Kidney (tissue), 14 donors: Measurements from ENCODE around the gene CYP2D6. TPM values are rescaled to one million over a fixed set of nuclear protein-coding genes. Genes with fewer than 3 reads are reported as not detected.
"Not testable (repeated sequence)": the region's sequence is repeated elsewhere in the genome, so short reads cannot be mapped to it uniquely, and the experiment has no call there.

Experiments
- DNase-seq, 5 donors: peaks; one replicate each; pipeline ENCODE4 v3.0.0-alpha.2; 2013 to 2020
- FAIRE-seq: peaks from 2 replicates; lab custom pipeline; 2012; peaks lifted over from hg19 to GRCh38; lab: Jason Lieb, UNC
- H3K27ac ChIP-seq, 2 donors: one replicate each; pipeline ENCODE4 v1.7.0; 2013; ENCODE audit warnings: low read depth in 2 of 2, low read length in 2 of 2, inconsistent platforms in 1 of 2
- H3K27me3 ChIP-seq: one replicate; pipeline ENCODE4 v1.7.1; 2013; ENCODE audit warnings: low read length, inconsistent platforms; ENCODE audit not compliant: control insufficient read depth, insufficient read depth
- H3K36me3 ChIP-seq, 3 donors: one replicate each; pipeline versions ENCODE4 v1.7.0 to v1.7.1; 2013; ENCODE audit warnings: low read length in 3 of 3, control low read depth in 1 of 3, inconsistent platforms in 1 of 3; ENCODE audit not compliant: insufficient read depth in 3 of 3, control insufficient read depth in 2 of 3
- H3K4me1 ChIP-seq, 3 donors: one replicate each; pipeline versions ENCODE4 v1.7.0 to v1.7.1; 2013; ENCODE audit warnings: low read length in 3 of 3, inconsistent platforms in 1 of 3, low read depth in 1 of 3; ENCODE audit not compliant: control insufficient read depth in 2 of 3, insufficient read depth in 2 of 3
- H3K4me3 ChIP-seq, 3 donors: one replicate each; pipeline versions ENCODE4 v1.7.0 to v1.8.1; 2013; ENCODE audit warnings: low read length in 3 of 3, control low read depth in 1 of 3, inconsistent platforms in 1 of 3
- H3K9ac ChIP-seq, 3 donors: one replicate each; pipeline versions ENCODE4 v1.7.0 to v1.7.1; 2013; ENCODE audit warnings: low read length in 3 of 3, control low read depth in 1 of 3, inconsistent platforms in 1 of 3
- H3K9me3 ChIP-seq, 3 donors: one replicate each; pipeline versions ENCODE4 v1.7.0 to v1.7.1; 2013; ENCODE audit warnings: low read length in 3 of 3, control low read depth in 1 of 3, inconsistent platforms in 1 of 3; ENCODE audit not compliant: control insufficient read depth in 2 of 3, insufficient read depth in 1 of 3
- intact Hi-C: fragments of 100-400 bp; cut with DNase I; formaldehyde crosslinking; loops from one replicate; pipeline ENCODE4 v1.11.1; 2022
- polyA plus RNA-seq: library from polyadenylated mRNA; stranded (reverse); fragments of 350-450 nt; fragmentation: Illumina TruSeq; extraction: RNeasy Lipid Tissue Mini Kit (QIAGEN cat#74804); gene quantifications from one replicate; pipeline ENCODE4 v1.2.3, GENCODE V29; 2014; ENCODE audit warnings: low read depth, low replicate concordance; ENCODE audit not compliant: insufficient read depth
- total RNA-seq: library from RNA; stranded (reverse); fragmentation: NEBNext Ultra II Directional; extraction: Animal tissue kit (Norgen Biotek cat#: 25700); gene quantifications from one replicate; pipeline ENCODE4 v1.2.1, GENCODE V29; 2021
- TF ChIP-seq, protein P1 (sequence below): IDR thresholded peaks from 3 replicates; pipeline ENCODE4 v1.5.1; 2012; ENCODE audit warnings: mild to moderate bottlenecking, moderate library complexity, borderline replicate concordance; ENCODE audit not compliant: insufficient read depth; ENCODE audit errors: extremely low read depth
- donor health status: control.
- donor health status: control.
- donor health status: control.
- donor health status: control.
- donor health status: control.
- donor health status: DM: yes; HTN: yes; CAD: no.
- donor health status: Normal renal cell carcinoma (clear cell type).

CYP2D6 gene
- total and polyA plus RNA-seq, 2 donors from 2014 or later, result 0.39 to 3.2 TPM

GRCh38 chr22:42150727-42151590 lies 20.3 kb upstream of the CYP2D6 start:
- DNase-seq (no peak), FAIRE-seq (no peak)
- Histone ChIP-seq H3K27ac (no peak overlapping the region), H3K4me3 (no peak overlapping the region), H3K4me1 (no peaks in the 10 kb centered on the region), H3K9ac (no peak overlapping the region), H3K27me3 (no peaks in the 10 kb centered on the region), H3K9me3 (no peaks in the 10 kb centered on the region), H3K36me3 (peaks cover 0 to 5% (median under 1%) of the 10 kb centered on the region in 3 donors)
- intact Hi-C loops, result no loop called here
- TF ChIP-seq, protein P1, sequence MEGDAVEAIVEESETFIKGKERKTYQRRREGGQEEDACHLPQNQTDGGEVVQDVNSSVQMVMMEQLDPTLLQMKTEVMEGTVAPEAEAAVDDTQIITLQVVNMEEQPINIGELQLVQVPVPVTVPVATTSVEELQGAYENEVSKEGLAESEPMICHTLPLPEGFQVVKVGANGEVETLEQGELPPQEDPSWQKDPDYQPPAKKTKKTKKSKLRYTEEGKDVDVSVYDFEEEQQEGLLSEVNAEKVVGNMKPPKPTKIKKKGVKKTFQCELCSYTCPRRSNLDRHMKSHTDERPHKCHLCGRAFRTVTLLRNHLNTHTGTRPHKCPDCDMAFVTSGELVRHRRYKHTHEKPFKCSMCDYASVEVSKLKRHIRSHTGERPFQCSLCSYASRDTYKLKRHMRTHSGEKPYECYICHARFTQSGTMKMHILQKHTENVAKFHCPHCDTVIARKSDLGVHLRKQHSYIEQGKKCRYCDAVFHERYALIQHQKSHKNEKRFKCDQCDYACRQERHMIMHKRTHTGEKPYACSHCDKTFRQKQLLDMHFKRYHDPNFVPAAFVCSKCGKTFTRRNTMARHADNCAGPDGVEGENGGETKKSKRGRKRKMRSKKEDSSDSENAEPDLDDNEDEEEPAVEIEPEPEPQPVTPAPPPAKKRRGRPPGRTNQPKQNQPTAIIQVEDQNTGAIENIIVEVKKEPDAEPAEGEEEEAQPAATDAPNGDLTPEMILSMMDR, result no peak

GRCh38 chr22:42149798-42150197 lies 19.2 kb upstream of the CYP2D6 start:
- H3K9ac ChIP-seq, H3K9me3 ChIP-seq, H3K4me1 ChIP-seq, H3K36me3 ChIP-seq, H3K27me3 ChIP-seq, intact Hi-C loops, H3K4me3 ChIP-seq, FAIRE-seq, H3K27ac ChIP-seq: not testable (repeated sequence)
- peak in 1 of 5 donors; percentile 43 for DNase-seq

DNA sequence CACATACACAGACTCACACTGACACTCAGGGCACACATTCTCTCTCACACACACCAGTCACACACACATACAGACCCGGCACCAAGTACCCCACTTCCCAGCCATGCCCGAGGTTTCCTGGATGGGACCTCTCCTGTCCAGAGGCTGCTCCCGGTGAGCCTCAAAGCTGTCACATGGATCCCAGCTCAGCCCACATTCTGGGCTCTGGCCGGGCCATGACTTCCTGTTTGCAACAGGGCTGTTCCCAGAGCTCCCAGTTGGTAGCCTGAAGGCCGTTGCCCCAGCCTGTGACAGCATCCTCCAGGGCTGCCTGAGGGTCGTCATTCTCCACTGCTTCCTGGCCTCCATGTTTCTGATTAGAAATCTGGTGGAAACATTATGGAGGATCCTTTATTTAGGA lies 14.6 kb upstream of the CYP2D6 start:
- no peaks in the 10 kb centered on the region for H3K4me1 ChIP-seq
- H3K36me3 ChIP-seq, result no peaks in the 10 kb centered on the region
- FAIRE-seq, result no peak
- no peaks in the 10 kb centered on the region for H3K27me3 ChIP-seq
- no peak for DNase-seq
- TF ChIP-seq, protein P1, result no peak
- no peak overlapping the region for H3K4me3 ChIP-seq
- intact Hi-C loops, result no loop called here
- no peak overlapping the region for H3K9ac ChIP-seq
- no peak overlapping the region for H3K27ac ChIP-seq
- no peaks in the 10 kb centered on the region for H3K9me3 ChIP-seq

DNA sequence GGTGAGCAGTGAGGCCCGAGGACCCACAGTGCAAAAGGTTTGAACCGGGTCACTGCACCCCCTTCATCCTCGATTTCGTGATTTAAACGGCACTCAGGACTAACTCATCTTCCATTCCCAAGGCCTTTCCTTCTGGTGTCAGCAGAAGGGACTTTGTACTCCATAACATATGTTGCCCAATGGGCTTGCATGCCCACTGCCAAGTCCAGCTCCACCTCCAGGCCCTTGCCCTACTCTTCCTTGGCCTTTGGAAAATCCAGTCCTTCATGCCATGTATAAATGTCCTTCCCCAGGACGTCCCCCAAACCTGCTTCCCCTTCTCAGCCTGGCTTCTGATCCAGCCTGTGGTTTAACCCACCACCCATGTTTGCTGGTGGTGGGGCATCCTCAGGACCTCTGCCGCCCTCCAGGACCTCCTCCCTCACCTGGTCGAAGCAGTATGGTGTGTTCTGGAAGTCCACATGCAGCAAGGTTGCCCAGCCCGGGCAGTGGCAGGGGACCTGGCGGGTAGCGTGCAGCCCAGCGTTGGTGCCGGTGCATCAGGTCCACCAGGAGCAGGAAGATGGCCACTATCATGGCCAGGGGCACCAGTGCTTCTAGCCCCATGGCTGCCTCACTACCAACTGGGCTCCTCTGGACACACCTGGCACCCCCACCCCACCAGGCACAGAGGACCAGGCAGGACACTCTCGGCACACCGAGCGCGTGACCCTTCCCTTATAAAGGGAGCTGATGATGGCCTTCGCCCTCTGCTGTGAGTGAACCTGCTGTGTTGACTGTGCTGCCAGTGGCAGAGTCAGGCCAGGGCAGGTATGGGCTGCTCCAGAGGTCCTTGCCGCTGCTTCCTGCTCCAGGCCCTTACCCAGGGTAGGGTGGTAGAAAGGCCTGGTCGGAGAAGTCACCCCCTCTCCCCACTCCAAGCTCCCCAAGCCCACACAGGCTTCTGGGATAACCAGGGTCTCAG lies 13.5 kb upstream of the CYP2D6 start:
- intact Hi-C loops, H3K4me1 ChIP-seq, FAIRE-seq, H3K27ac ChIP-seq, H3K9ac ChIP-seq, H3K27me3 ChIP-seq, H3K4me3 ChIP-seq, H3K36me3 ChIP-seq, H3K9me3 ChIP-seq: not testable (repeated sequence)
- DNase-seq, result peak in 1 of 5 donors; percentile 72
